ENCODE data around the gene TEKT1. TPM values are rescaled to one million over a fixed set of nuclear protein-coding genes. Genes with fewer than 3 reads are reported as not detected.

Gene TEKT1
- total RNA-seq, 1 experiment from 2014 or later: not detected

DNA sequence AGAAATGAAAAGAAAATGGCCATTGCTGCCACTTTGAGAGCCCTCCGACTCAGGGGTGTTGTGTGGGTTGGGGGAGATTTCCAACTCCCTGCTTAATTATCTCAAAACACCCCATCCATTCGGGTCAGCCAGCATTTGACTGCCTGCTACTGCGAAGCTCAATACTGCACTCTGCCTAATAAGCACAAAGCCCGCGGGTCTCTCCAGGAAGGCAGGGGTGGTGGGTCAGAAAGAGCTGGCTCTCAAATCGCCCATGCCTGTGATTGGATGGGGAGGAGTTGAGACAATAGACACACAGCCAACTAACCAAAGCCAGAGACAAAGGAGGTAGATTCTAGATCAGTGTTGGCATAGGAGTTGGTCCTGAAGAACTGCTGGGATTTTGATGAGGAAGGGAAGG is 78.0 kb downstream of the TEKT1 start:
- no peak overlapping the region for H3K27ac ChIP-seq (ENCODE audit: low read length)
- no peaks in the 10 kb centered on the region for H3K27me3 ChIP-seq (ENCODE audit: control insufficient read depth, insufficient read depth, low read length)
- H3K9me3 ChIP-seq (ENCODE audit: control insufficient read depth, insufficient read depth, low read depth, low read length): no peaks in the 10 kb centered on the region
- no peaks in the 10 kb centered on the region for H3K4me1 ChIP-seq (ENCODE audit: control insufficient read depth, insufficient read depth, low read length)
- TF ChIP-seq SIN3A (IDR thresholded peaks at IDR 0.05; ENCODE audit: borderline replicate concordance, insufficient read depth, low read depth, low read length) (no peak), TCF7L2 (IDR thresholded peaks at IDR 0.05; ENCODE audit: low read depth, low read length) (no peak), POLR2AphosphoS5 (IDR thresholded peaks at IDR 0.05; ENCODE audit: low read depth, low read length) (no peak)
- TF ChIP-seq, protein P1, sequence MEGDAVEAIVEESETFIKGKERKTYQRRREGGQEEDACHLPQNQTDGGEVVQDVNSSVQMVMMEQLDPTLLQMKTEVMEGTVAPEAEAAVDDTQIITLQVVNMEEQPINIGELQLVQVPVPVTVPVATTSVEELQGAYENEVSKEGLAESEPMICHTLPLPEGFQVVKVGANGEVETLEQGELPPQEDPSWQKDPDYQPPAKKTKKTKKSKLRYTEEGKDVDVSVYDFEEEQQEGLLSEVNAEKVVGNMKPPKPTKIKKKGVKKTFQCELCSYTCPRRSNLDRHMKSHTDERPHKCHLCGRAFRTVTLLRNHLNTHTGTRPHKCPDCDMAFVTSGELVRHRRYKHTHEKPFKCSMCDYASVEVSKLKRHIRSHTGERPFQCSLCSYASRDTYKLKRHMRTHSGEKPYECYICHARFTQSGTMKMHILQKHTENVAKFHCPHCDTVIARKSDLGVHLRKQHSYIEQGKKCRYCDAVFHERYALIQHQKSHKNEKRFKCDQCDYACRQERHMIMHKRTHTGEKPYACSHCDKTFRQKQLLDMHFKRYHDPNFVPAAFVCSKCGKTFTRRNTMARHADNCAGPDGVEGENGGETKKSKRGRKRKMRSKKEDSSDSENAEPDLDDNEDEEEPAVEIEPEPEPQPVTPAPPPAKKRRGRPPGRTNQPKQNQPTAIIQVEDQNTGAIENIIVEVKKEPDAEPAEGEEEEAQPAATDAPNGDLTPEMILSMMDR (IDR thresholded peaks at IDR 0.05): no peak
- TF ChIP-seq, protein P2, sequence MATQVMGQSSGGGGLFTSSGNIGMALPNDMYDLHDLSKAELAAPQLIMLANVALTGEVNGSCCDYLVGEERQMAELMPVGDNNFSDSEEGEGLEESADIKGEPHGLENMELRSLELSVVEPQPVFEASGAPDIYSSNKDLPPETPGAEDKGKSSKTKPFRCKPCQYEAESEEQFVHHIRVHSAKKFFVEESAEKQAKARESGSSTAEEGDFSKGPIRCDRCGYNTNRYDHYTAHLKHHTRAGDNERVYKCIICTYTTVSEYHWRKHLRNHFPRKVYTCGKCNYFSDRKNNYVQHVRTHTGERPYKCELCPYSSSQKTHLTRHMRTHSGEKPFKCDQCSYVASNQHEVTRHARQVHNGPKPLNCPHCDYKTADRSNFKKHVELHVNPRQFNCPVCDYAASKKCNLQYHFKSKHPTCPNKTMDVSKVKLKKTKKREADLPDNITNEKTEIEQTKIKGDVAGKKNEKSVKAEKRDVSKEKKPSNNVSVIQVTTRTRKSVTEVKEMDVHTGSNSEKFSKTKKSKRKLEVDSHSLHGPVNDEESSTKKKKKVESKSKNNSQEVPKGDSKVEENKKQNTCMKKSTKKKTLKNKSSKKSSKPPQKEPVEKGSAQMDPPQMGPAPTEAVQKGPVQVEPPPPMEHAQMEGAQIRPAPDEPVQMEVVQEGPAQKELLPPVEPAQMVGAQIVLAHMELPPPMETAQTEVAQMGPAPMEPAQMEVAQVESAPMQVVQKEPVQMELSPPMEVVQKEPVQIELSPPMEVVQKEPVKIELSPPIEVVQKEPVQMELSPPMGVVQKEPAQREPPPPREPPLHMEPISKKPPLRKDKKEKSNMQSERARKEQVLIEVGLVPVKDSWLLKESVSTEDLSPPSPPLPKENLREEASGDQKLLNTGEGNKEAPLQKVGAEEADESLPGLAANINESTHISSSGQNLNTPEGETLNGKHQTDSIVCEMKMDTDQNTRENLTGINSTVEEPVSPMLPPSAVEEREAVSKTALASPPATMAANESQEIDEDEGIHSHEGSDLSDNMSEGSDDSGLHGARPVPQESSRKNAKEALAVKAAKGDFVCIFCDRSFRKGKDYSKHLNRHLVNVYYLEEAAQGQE (IDR thresholded peaks at IDR 0.05; ENCODE audit: insufficient read depth in 1 of 2, low read depth in 2 of 2, low read length in 1 of 2): no peak
- ATAC-seq (no peak), DNase-seq (ENCODE audit: low read depth, low spot score) (no peak)
- H3K36me3 ChIP-seq (ENCODE audit: control insufficient read depth, insufficient read depth, low read length): no peaks in the 10 kb centered on the region
- no peak overlapping the region for H3K4me3 ChIP-seq (ENCODE audit: low read depth in 2 of 2, low read length in 2 of 2)
- in situ Hi-C loops (cut with HindIII; ENCODE audit: low pct_unique_long_range_greater_than_20kb, low sequenced_read_pairs): no loop called here
- BruUV-seq (replicated peaks): no TSS peak
- CTCF ChIA-PET: no interaction called here
- intact Hi-C loops (cut with micrococcal nuclease; ENCODE audit: unreplicated experiment): no loop called here
- POLR2A ChIA-PET: no interaction called here

DNA sequence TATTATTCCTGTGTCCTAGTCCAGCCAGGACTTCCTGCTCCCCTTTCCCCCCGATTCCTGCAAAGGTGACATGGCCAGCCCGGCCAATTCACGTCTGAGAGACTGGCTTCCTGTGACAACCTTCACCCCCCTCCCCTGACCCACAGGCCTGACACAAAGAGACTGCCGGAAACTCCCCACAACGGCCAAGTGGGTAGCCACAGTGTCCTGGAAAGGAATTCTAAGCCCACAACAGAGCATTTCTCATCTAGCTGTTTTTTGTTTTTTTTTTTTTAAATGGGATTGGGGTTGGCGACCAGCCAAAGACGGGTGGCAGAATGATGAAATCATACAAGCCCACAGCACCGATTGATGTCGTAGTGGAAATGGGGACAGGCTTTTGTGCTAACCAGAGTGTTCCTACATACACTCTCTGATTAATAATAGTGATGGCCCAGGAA is 78.5 kb downstream of the TEKT1 start:
- no peaks in the 10 kb centered on the region for H3K9me3 ChIP-seq (ENCODE audit: control insufficient read depth, insufficient read depth, low read depth, low read length)
- no peaks in the 10 kb centered on the region for H3K27me3 ChIP-seq (ENCODE audit: control insufficient read depth, insufficient read depth, low read length)
- intact Hi-C loops (cut with micrococcal nuclease; ENCODE audit: unreplicated experiment) (no loop called here), in situ Hi-C loops (cut with HindIII; ENCODE audit: low pct_unique_long_range_greater_than_20kb, low sequenced_read_pairs) (no loop called here)
- no peak for ATAC-seq
- POLR2A ChIA-PET: no interaction called here
- CTCF ChIA-PET: no interaction called here
- no peak overlapping the region for H3K4me3 ChIP-seq (ENCODE audit: low read depth in 2 of 2, low read length in 2 of 2)
- no peak overlapping the region; the same call in 1 of the 2 replicates for H3K27ac ChIP-seq (ENCODE audit: low read length)
- no peaks in the 10 kb centered on the region for H3K4me1 ChIP-seq (ENCODE audit: control insufficient read depth, insufficient read depth, low read length)
- TF ChIP-seq SIN3A (IDR thresholded peaks at IDR 0.05; ENCODE audit: borderline replicate concordance, insufficient read depth, low read depth, low read length): no peak
- TF ChIP-seq, protein P1 (IDR thresholded peaks at IDR 0.05): no peak
- TF ChIP-seq, protein P2 (IDR thresholded peaks at IDR 0.05; ENCODE audit: insufficient read depth in 1 of 2, low read depth in 2 of 2, low read length in 1 of 2): no peak
- DNase-seq (ENCODE audit: low read depth, low spot score): no peak
- no TSS peak for BruUV-seq (replicated peaks)
- H3K36me3 ChIP-seq (ENCODE audit: control insufficient read depth, insufficient read depth, low read length): no peaks in the 10 kb centered on the region
